Nephron progenitor cell (in vitro differentiated cells): ENCODE results near the gene COL18A1.

ENCODE experiments used
- DNase-seq: peaks from one replicate; pipeline ENCODE4 v3.0.0; 2021
- H3K27ac Mint-ChIP-seq: 2 replicates; pipeline ENCODE4 v1.8.0; 2021; ENCODE audit warnings: mild to moderate bottlenecking, moderate library complexity, mixed read lengths
- H3K27me3 Mint-ChIP-seq: 2 replicates; pipeline ENCODE4 v1.8.0; 2021; ENCODE audit warnings: mild to moderate bottlenecking, low read depth, mixed read lengths; ENCODE audit not compliant: poor library complexity
- H3K36me3 Mint-ChIP-seq: 2 replicates; pipeline ENCODE4 v1.8.0; 2021; ENCODE audit warnings: low read depth, mixed read lengths
- H3K4me1 Mint-ChIP-seq: 2 replicates; pipeline ENCODE4 v1.8.0; 2021; ENCODE audit warnings: mixed read lengths
- H3K4me3 Mint-ChIP-seq: 2 replicates; pipeline ENCODE4 v1.8.0; 2021; ENCODE audit warnings: mild to moderate bottlenecking, moderate library complexity, mixed read lengths
- H3K9me3 Mint-ChIP-seq: 2 replicates; pipeline ENCODE4 v1.8.0; 2021; ENCODE audit warnings: mild to moderate bottlenecking, moderate library complexity, mixed read lengths
- TF ChIP-seq, protein P1 (sequence below): fragments of 200-600 bp; sonication (generic); IDR thresholded peaks from 2 replicates; pipeline ENCODE4 v1.5.0; 2021; ENCODE audit warnings: antibody characterized with exemption

COL18A1 gene

GRCh38 chr21:45463871-45464270 is 58.9 kb downstream of the COL18A1 start:
- Mint-ChIP-seq H3K4me1 (peaks cover 10% of the 10 kb centered on the region), H3K36me3 (peaks cover 50% of the 10 kb centered on the region), H3K27ac (no peak overlapping the region), H3K9me3 (peaks cover 42% of the 10 kb centered on the region), H3K27me3 (no peaks in the 10 kb centered on the region), H3K4me3 (no peak overlapping the region)
- DNase-seq = no peak
- TF ChIP-seq, protein P1, sequence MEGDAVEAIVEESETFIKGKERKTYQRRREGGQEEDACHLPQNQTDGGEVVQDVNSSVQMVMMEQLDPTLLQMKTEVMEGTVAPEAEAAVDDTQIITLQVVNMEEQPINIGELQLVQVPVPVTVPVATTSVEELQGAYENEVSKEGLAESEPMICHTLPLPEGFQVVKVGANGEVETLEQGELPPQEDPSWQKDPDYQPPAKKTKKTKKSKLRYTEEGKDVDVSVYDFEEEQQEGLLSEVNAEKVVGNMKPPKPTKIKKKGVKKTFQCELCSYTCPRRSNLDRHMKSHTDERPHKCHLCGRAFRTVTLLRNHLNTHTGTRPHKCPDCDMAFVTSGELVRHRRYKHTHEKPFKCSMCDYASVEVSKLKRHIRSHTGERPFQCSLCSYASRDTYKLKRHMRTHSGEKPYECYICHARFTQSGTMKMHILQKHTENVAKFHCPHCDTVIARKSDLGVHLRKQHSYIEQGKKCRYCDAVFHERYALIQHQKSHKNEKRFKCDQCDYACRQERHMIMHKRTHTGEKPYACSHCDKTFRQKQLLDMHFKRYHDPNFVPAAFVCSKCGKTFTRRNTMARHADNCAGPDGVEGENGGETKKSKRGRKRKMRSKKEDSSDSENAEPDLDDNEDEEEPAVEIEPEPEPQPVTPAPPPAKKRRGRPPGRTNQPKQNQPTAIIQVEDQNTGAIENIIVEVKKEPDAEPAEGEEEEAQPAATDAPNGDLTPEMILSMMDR = no peak

DNA sequence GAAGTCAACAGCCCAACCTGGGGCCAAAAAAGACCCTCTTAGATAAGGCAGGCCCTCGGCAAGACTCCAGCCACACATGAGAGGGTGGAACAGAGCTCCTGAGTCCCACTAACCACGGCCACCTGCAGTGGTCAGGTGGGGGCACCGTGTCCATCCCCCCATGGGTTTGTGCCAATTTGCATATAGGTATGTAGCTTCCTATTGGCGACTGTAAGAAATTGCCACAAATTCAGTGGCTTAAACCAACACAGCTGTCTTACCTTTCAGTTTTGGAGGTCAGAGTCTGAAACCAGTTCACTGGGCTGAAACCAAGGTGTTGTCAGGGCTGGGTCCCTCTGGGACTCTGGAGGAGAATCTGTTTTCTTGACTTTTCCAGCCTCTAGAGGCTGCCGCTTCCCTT is 59.3 kb downstream of the COL18A1 start:
- no peak overlapping the region for H3K4me3 Mint-ChIP-seq
- H3K9me3 Mint-ChIP-seq = peaks cover 42% of the 10 kb centered on the region
- peaks cover 50% of the 10 kb centered on the region for H3K36me3 Mint-ChIP-seq
- peaks cover 12% of the 10 kb centered on the region for H3K4me1 Mint-ChIP-seq
- TF ChIP-seq, protein P1 = no peak
- no peak for DNase-seq
- no peak overlapping the region for H3K27ac Mint-ChIP-seq
- no peaks in the 10 kb centered on the region for H3K27me3 Mint-ChIP-seq

GRCh38 chr21:45465105-45465504 is 60.1 kb downstream of the COL18A1 start:
- Mint-ChIP-seq H3K4me1 (peaks cover 20% of the 10 kb centered on the region), H3K4me3 (no peak overlapping the region), H3K9me3 (peaks cover 38% of the 10 kb centered on the region), H3K27me3 (no peaks in the 10 kb centered on the region), H3K36me3 (peaks cover 46% of the 10 kb centered on the region), H3K27ac (no peak overlapping the region)
- DNase-seq = no peak
- TF ChIP-seq, protein P1 = no peak

DNA sequence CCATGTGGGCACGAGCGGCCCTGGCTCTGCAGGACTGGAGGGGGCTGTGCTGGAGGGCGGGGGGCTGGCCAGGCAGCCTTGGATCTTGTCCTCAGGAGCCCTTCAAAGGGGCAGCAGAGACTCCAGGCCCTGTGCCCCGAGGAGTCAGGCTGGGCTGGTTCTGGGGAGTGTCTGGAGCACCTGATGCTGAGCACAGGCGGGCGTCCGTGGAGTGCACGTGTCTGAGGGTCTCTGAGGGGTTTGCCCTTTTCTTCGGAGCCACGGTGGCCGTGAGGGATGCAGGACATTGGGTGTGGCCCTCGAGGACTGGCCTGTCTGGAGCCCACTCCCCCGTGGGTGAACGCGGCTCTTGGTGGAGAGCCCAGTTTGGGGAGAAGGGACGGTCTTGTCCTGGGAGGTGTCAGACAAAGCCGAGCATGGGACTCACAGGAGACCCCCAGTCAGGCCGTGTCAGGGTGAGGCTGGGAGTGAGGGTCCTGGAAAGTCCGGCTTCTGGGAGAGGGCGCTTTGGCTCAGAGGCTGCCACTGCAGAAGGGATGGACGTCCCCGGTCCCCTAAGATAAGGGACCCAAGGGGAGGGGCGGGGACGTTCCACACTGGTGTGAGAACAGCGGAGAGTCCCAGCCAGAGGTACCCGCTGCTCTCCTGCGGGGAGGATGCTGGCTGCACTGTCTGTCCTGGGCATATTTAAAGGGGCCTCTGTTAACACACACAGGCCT is 60.8 kb downstream of the COL18A1 start:
- peaks cover 26% of the 10 kb centered on the region for H3K4me1 Mint-ChIP-seq
- TF ChIP-seq, protein P1 = no peak
- DNase-seq = no peak
- no peaks in the 10 kb centered on the region for H3K27me3 Mint-ChIP-seq
- no peak overlapping the region for H3K27ac Mint-ChIP-seq
- H3K9me3 Mint-ChIP-seq = peaks cover 32% of the 10 kb centered on the region
- H3K36me3 Mint-ChIP-seq = peaks cover 39% of the 10 kb centered on the region
- no peak overlapping the region for H3K4me3 Mint-ChIP-seq

DNA sequence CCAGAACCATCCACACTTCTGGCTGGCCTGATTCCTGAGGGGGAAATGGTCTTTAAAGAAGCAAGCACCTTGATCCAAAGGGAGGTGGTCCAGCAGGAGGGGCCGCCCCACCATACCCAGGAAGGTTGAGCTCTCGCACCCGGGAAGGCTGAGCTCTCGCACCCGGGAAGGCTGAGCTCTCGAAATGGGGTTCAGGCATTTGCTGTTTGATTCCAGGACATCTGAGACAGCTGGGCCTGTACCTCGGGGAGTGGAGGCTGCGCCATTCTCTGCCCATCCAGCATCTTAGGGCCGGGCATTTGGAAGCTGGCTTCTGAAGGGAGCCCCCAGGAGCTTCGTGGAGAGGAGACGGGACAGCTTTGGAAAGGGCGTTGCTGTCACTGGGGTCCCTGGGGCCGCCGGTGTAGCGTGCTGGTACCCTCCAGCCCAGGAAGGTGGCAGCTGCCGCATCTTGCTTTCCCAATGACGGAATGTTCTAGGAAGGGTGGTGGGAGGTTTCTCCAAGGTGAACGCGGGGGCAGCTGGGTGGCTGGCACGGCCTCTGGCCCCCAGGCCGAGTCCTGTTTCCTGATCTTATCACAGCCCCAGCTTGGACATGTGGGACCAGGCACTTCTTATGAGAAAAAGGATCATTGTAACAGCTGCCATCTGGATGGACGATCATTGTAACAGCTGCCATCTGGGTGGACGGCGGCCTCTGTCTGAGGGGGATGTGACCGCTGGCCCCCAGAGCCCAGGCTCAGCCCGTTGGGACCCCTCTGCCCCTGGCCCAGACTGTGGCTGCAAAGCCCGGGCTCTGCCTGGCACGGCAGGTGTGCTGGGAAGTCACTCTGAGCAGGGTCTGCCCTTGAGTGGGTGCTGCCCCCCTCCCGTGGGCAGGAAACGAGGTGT is 61.6 kb downstream of the COL18A1 start:
- Mint-ChIP-seq H3K4me3 (no peak overlapping the region), H3K27me3 (no peaks in the 10 kb centered on the region), H3K27ac (no peak overlapping the region), H3K9me3 (peaks cover 24% of the 10 kb centered on the region), H3K36me3 (peaks cover 31% of the 10 kb centered on the region), H3K4me1 (peaks cover 34% of the 10 kb centered on the region)
- DNase-seq = no peak
- TF ChIP-seq, protein P1 = no peak
